Activated naive CD8-positive, alpha-beta T cell treated with anti-CD3 and anti-CD28 coated beads, Interleukin-2, amount 10 ng/mL, durations not matched to agents 7 days and 5 days (primary cell): ENCODE measurements around the gene COL4A4. TPM values are rescaled to one million over a fixed set of nuclear protein-coding genes. Genes with fewer than 3 reads are reported as not detected.
"Not testable (repeated sequence)": the region's sequence is repeated elsewhere in the genome, so short reads cannot be mapped to it uniquely, and the experiment has no call there.

Source experiments
- ATAC-seq: fragments of 150-1000 bp; cut with Tn5 transposase; one replicate; pipeline ENCODE4 v1.10.0; 2021; ENCODE audit warnings: low read depth, moderate library complexity
- POLR2A ChIA-PET: fragments of 350-600 bp; sonication (Branson Sonifier 250); formaldehyde crosslinking; loops from one replicate; lab custom pipeline; 2021; ENCODE audit warnings: antibody characterized with exemption; lab: Charles Lee
- DNase-seq: peaks from one replicate; pipeline ENCODE4 v3.0.0; 2021
- H3K27ac Mint-ChIP-seq: one replicate; pipeline ENCODE4 v1.8.0; 2022; ENCODE audit warnings: mild to moderate bottlenecking, mixed read lengths
- H3K27me3 Mint-ChIP-seq: one replicate; pipeline ENCODE4 v1.8.0; 2022; ENCODE audit warnings: mild to moderate bottlenecking, moderate library complexity, mixed read lengths
- H3K36me3 Mint-ChIP-seq: one replicate; pipeline ENCODE4 v1.8.0; 2021; ENCODE audit warnings: mild to moderate bottlenecking, mixed read lengths
- H3K4me1 Mint-ChIP-seq: one replicate; pipeline ENCODE4 v1.8.0; 2021; ENCODE audit warnings: mixed read lengths
- H3K4me3 Mint-ChIP-seq: one replicate; pipeline ENCODE4 v1.8.0; 2022; ENCODE audit warnings: mild to moderate bottlenecking, moderate library complexity, mixed read lengths
- H3K9me3 Mint-ChIP-seq: one replicate; pipeline ENCODE4 v1.8.0; 2021; ENCODE audit warnings: mixed read lengths
- total RNA-seq, 2 experiments: library from RNA; stranded (reverse); gene quantifications; one replicate each; pipeline ENCODE4 v1.2.3, GENCODE V29; 2021

The COL4A4 gene
- total RNA-seq, 2 experiments from 2014 or later: not detected

DNA sequence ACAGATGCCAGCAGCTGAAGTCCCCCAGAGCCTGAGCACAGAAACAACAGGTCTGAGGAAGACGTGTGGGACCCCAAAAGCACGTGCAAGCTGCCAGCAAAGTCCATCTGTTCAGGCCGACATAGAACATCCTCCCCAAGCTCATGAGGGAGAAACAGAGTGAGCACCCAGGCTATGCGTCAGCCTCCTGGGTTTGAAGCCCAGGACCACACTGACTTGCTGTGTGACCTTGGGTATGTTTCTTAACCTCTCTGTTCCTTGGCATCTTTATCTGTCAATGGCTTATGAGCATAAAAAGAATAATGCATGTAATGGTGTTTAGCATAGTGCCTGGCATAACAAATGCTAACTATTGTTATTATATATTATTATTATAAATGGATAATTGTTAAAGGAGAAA, 40.3 kb downstream of the COL4A4 start:
- H3K27ac Mint-ChIP-seq: no peak overlapping the region
- ATAC-seq: no peak
- no peak overlapping the region for H3K4me3 Mint-ChIP-seq
- H3K27me3 Mint-ChIP-seq: peaks cover 10% of the 10 kb centered on the region
- DNase-seq: no peak
- H3K9me3 Mint-ChIP-seq: no peaks in the 10 kb centered on the region
- no peaks in the 10 kb centered on the region for H3K36me3 Mint-ChIP-seq
- POLR2A ChIA-PET: no interaction called here
- no peaks in the 10 kb centered on the region for H3K4me1 Mint-ChIP-seq

- Mint-ChIP-seq H3K4me3 (no peak overlapping the region), H3K27me3 (peaks cover 18% of the 10 kb centered on the region), H3K36me3 (no peaks in the 10 kb centered on the region), H3K4me1 (peaks cover 5% of the 10 kb centered on the region), H3K27ac (no peak overlapping the region), H3K9me3 (no peaks in the 10 kb centered on the region)
- ATAC-seq (no peak), DNase-seq (no peak)
- POLR2A ChIA-PET: no interaction called here
Observed at GRCh38 chr2:227118353-227118752, 45.7 kb downstream of the COL4A4 start.

DNA sequence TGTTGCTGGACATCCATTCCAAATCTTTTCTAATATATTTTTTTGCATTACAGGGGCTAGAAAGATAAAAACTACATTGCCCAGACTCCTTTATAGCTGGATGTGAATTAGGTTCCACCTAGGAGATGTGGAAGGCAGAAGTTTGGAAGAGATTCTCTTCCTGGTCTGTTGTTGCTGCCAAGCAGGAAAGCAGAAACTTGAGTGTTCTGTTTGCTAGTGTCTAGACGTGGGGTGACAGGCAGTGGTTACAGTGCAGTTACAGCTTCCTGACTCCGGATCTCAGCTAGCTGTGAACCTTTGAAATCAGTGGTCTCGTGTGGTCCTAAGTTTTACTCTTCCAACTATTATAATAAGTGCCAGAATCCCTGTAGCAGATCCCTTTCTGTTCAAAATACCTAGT, 46.2 kb downstream of the COL4A4 start:
- Mint-ChIP-seq H3K36me3 (no peaks in the 10 kb centered on the region), H3K27me3 (peaks cover 18% of the 10 kb centered on the region), H3K4me1 (peaks cover 5% of the 10 kb centered on the region), H3K4me3 (no peak overlapping the region), H3K9me3 (no peaks in the 10 kb centered on the region), H3K27ac (no peak overlapping the region)
- POLR2A ChIA-PET: no interaction called here
- ATAC-seq: peak; percentile 50
- no peak for DNase-seq

DNA sequence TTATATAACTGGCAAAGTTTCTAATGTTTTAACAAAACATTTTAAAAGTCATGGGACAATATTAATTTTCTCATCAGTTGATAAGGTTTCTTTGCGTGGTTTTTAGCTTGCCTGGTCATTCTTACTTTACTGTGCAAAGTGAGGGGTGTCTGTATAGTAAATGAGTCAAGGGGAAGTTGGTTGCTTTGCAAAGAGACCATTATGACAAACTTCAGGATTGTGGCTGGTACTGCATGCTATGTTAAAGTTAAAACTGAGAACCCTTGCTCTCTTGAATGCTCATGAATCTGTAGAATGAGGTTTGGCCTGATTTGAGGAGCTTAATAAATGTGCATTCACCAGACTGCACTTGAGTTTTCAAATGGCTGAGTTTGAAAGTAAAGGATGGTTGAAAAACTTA, 47.0 kb downstream of the COL4A4 start:
- Mint-ChIP-seq H3K36me3 (no peaks in the 10 kb centered on the region), H3K4me3 (no peak overlapping the region), H3K27ac (no peak overlapping the region), H3K4me1 (peaks cover 5% of the 10 kb centered on the region), H3K27me3 (peaks cover 18% of the 10 kb centered on the region), H3K9me3 (no peaks in the 10 kb centered on the region)
- ATAC-seq (no peak), DNase-seq (no peak)
- POLR2A ChIA-PET: no interaction called here

- Mint-ChIP-seq H3K27ac (no peak overlapping the region), H3K4me1 (peaks cover 5% of the 10 kb centered on the region), H3K9me3 (no peaks in the 10 kb centered on the region), H3K27me3 (peaks cover 18% of the 10 kb centered on the region), H3K36me3 (no peaks in the 10 kb centered on the region), H3K4me3 (no peak overlapping the region)
- no peak for ATAC-seq
- POLR2A ChIA-PET: no interaction called here
- no peak for DNase-seq
Observed at GRCh38 chr2:227115761-227116160, 48.2 kb downstream of the COL4A4 start.

- POLR2A ChIA-PET: no interaction called here
- Mint-ChIP-seq H3K36me3 (no peaks in the 10 kb centered on the region), H3K9me3 (no peaks in the 10 kb centered on the region), H3K4me3 (no peak overlapping the region), H3K27me3 (peaks cover 2% of the 10 kb centered on the region), H3K4me1 (no peaks in the 10 kb centered on the region), H3K27ac (no peak overlapping the region)
- DNase-seq (no peak), ATAC-seq (no peak)
Observed at GRCh38 chr2:227106845-227107759, 56.9 kb downstream of the COL4A4 start.

- Mint-ChIP-seq H3K27me3 (peaks cover 2% of the 10 kb centered on the region), H3K36me3 (no peaks in the 10 kb centered on the region), H3K27ac (no peak overlapping the region), H3K4me3 (no peak overlapping the region), H3K9me3 (no peaks in the 10 kb centered on the region), H3K4me1 (no peaks in the 10 kb centered on the region)
- POLR2A ChIA-PET: no interaction called here
- ATAC-seq (no peak), DNase-seq (no peak)
Observed at GRCh38 chr2:227103583-227103982, 60.4 kb downstream of the COL4A4 start.

DNA sequence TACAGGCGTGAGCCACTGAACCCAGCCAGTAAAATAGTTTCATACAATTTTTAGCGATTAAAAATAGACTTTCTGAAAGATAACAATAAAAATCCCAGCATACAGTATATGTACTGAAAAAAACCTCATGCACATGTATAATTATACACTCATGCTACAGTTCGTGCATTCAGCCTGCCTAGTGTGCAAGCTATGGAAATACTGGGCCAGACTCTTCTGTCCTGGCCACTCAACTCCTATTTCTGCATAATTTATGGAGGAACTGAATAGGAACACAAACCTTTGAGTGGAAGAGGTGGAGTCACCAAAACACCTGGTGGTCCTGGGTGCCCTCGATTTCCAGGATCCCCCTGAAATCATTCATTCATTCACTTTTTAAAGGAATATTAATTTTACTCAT, 64.7 kb downstream of the COL4A4 start:
- no peak for DNase-seq
- no peak for ATAC-seq
- no peak overlapping the region for H3K27ac Mint-ChIP-seq
- peaks cover 2% of the 10 kb centered on the region for H3K27me3 Mint-ChIP-seq
- POLR2A ChIA-PET: no interaction called here
- no peaks in the 10 kb centered on the region for H3K36me3 Mint-ChIP-seq
- H3K4me3 Mint-ChIP-seq: no peak overlapping the region
- H3K4me1 Mint-ChIP-seq: no peaks in the 10 kb centered on the region
- H3K9me3 Mint-ChIP-seq: no peaks in the 10 kb centered on the region

- ATAC-seq: no peak
- Mint-ChIP-seq H3K9me3 (no peaks in the 10 kb centered on the region), H3K4me1 (no peaks in the 10 kb centered on the region), H3K36me3 (no peaks in the 10 kb centered on the region), H3K4me3 (no peak overlapping the region), H3K27me3 (peaks cover 2% of the 10 kb centered on the region), H3K27ac (no peak overlapping the region)
- POLR2A ChIA-PET: no interaction called here
- no peak for DNase-seq
Observed at GRCh38 chr2:227098162-227098515, 65.9 kb downstream of the COL4A4 start.

DNA sequence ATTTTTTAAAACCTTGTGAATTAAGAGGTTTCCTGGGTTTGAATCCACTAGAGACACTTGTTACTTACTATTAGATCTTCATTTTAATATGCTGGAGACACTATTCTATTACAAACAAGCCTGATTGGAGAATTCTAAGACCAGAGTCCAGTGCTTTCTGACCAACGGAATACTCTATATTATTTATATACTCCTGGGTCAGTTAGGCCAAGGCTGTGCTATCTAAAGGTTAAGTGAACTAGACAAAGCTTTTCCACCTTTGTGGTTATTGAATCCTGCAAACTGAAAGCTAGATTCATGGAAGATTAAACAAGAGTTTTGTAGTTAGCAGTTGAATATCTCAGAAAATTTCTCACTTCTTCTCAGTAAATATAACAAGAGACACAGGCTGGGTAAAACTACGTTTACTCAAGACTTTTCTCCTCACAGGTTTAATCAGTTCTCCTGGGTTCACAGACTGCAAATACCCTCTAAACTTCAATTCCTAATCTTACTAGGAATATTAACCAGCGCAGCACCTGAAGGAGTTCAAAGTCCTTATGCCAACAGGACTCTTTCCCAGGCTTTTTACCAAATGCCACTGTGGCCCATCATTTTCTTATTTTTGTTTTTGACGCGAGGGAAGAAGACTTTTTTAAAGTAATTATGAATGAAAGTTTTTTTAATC, 66.4 kb downstream of the COL4A4 start:
- POLR2A ChIA-PET: no interaction called here
- H3K4me3 Mint-ChIP-seq: no peak overlapping the region
- H3K27ac Mint-ChIP-seq: no peak overlapping the region
- H3K27me3 Mint-ChIP-seq: peaks cover 3% of the 10 kb centered on the region
- H3K4me1 Mint-ChIP-seq: no peaks in the 10 kb centered on the region
- no peak for ATAC-seq
- no peak for DNase-seq
- H3K9me3 Mint-ChIP-seq: no peaks in the 10 kb centered on the region
- no peaks in the 10 kb centered on the region for H3K36me3 Mint-ChIP-seq

GRCh38 chr2:227095346-227095745, 68.7 kb downstream of the COL4A4 start:
- H3K36me3 Mint-ChIP-seq: no peaks in the 10 kb centered on the region
- H3K27ac Mint-ChIP-seq: no peak overlapping the region
- H3K4me3 Mint-ChIP-seq: no peak overlapping the region
- ATAC-seq: no peak
- H3K27me3 Mint-ChIP-seq: peaks cover 9% of the 10 kb centered on the region
- H3K9me3 Mint-ChIP-seq: no peaks in the 10 kb centered on the region
- DNase-seq: no peak
- H3K4me1 Mint-ChIP-seq: no peaks in the 10 kb centered on the region
- POLR2A ChIA-PET: no interaction called here

DNA sequence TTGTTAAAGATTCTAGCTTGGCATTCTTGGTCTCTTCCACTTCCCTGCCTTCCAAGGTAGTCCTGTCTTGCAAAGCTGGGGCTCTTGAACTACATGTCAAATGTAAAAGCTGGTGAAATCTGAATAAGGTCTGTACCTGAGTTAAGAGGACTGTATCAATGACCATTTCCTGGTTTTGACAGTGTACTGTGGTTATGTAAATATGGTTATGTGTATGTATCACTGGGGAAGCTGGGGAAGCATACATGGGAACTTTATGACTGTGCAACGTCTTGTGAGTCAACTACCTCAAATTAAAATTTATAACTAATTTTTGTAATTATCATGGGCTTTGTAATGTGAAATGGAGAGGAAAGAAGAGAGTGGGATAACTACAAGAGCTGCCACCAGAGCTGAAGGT, 81.7 kb downstream of the COL4A4 start:
- H3K4me1 Mint-ChIP-seq: no peaks in the 10 kb centered on the region

GRCh38 chr2:227079726-227080125, 84.3 kb downstream of the COL4A4 start:
- Mint-ChIP-seq H3K9me3 (no peaks in the 10 kb centered on the region), H3K27me3 (peaks cover 13% of the 10 kb centered on the region), H3K27ac (no peak overlapping the region), H3K4me1 (no peaks in the 10 kb centered on the region), H3K4me3 (no peak overlapping the region), H3K36me3 (no peaks in the 10 kb centered on the region)
- DNase-seq (no peak), ATAC-seq (no peak)
- POLR2A ChIA-PET: no interaction called here

More for the DNA sequence above, 81.7 kb downstream of the COL4A4 start:
- peaks cover 3% of the 10 kb centered on the region for H3K9me3 Mint-ChIP-seq
- H3K36me3 Mint-ChIP-seq: no peaks in the 10 kb centered on the region
- POLR2A ChIA-PET: no interaction called here
- ATAC-seq (no peak), DNase-seq (no peak)
- no peak overlapping the region for H3K27ac Mint-ChIP-seq
- H3K27me3 Mint-ChIP-seq: peaks cover 6% of the 10 kb centered on the region
- H3K4me3 Mint-ChIP-seq: no peak overlapping the region

DNA sequence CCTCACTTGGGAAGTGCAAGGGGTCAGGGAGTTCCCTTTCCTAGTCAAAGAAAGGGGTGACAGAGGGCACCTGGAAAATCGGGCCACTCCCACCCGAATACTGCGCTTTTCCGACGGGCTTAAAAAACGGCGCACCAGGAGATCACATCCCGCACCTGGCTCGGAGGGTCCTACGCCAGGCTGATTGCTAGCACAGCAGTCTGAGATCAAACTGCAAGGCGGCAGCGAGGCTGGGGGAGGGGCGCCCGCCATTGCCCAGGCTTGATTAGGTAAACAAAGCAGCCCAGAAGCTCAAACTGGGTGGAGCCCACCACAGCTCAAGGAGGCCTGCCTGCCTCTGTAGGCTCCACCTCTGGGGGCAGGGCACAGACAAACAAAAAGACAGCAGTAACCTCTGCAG, 98.9 kb downstream of the COL4A4 start:
- H3K27me3 Mint-ChIP-seq, H3K27ac Mint-ChIP-seq, DNase-seq, POLR2A ChIA-PET, H3K4me1 Mint-ChIP-seq, ATAC-seq, H3K36me3 Mint-ChIP-seq, H3K4me3 Mint-ChIP-seq, H3K9me3 Mint-ChIP-seq: not testable (repeated sequence)
